ENCODE measurements around the gene DNAAF5.

DNAAF5 gene

DNA sequence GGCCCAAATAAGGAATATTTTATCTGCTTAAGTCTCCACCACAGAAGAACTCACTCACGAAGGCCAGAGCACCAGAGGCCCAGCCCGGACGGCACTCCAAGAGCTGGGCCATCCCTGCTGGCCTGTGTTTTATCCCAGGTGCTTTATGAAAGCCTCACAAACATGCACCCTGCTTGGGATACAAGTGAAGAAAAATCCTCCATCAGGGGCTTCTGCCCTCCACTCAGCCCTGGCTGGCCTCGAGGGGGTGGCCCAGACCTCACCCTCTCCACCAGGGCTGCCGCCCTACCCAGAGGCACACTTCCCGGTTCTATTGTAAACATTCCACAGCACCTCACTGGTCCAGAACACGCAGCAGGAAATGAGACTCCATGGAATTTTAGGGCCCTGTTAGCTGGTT lies 19.8 kb upstream of the DNAAF5 start:
- no peak for DNase-seq (ENCODE audit: low read depth in 2 of 2)

DNA sequence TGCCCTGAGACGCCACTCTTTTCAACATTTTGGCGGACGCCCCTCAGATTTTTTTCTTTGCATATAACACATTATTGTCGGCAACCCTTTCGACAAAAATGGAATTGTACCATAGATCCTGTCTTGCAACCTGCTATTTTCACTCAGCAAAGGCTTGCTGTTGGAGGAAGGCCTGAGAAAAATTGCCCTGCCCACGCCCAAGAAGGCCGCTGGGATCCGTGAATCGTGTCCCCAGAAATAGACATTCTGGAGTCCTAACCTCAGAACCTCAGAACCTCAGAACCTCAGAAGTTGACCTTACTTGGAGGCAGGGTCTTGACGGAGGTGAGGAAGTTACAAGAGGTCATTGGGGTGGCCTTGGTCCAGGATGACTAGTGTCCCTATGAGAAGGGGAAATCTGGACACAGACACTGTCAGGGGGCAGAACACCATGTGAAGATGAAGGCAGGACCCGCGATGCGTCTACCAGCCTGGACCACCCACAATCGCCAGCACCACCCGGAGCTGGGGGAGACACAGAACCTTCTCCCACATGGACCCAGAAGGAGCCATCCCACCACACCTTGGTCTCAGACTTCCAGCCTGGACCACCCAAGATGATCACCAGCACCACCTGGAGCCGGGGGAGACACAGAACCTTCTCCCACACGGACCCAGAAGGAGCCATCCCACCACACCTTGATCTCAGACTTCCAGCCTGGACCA lies 19.1 kb upstream of the DNAAF5 start:
- no peak for DNase-seq (ENCODE audit: low read depth in 2 of 2)

- DNase-seq (ENCODE audit: low read depth in 2 of 2) = no peak
Measured at GRCh38 chr7:710161-710560, 16.3 kb upstream of the DNAAF5 start.

GRCh38 chr7:711093-711921 lies 15.2 kb upstream of the DNAAF5 start:
- DNase-seq (ENCODE audit: low read depth in 2 of 2) = no peak

GRCh38 chr7:711922-712380 lies 14.5 kb upstream of the DNAAF5 start:
- DNase-seq (ENCODE audit: low read depth in 2 of 2) = no peak

DNA sequence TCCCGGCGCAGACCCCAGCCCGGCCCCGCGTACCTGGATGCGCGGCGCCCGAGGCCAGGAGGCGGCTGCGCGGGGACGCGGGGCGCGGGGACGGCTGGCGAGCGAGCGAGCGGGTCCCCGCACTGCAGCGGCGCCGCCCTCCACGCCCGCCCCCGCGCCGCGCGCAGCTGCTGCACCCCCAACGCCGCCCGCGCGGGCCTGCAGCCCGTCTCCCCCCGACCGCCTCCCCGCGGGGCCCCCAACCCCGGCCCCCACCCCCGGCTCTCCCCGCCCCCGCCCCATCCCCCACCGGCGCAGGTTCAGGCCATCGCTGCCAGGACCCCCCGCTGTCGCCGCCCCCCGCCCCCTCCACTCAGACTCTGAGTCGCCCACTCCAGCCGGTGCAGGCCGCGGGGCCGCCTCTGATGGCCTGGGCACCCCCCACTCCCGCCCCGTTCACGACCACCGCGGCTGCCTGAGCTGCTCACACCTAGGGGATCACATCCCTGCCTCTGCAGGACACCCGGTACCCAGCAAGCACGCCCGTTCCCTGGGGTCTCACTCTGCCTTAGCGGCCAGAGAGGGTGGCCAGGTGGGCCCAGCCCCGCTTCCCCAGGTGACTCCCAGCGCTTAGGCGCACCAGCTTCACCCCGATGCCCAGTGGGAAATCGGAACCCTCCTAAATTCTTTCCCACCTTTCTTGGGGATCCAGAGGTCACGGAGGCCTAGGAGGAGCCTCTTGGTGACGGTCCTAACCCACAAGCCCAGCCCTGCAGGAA lies 13.9 kb upstream of the DNAAF5 start:
- DNase-seq (ENCODE audit: low read depth in 2 of 2) = no peak

DNA sequence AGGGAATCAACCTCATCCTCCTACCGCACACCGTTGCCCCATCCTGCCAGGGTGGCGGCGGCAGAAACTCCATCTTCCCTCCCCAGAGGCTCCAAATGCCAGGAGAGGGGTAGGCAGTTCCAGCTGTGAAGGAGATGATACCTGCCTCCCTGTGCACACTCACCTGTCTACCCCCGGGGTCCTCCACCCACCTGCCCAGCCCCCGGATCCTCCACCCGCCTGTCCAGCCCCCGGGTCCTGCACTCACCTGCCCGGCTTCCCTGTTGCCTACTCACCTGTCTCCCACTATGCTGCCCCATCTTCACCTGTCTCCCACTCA lies 13.4 kb upstream of the DNAAF5 start:
- no peak for DNase-seq (ENCODE audit: low read depth in 2 of 2)

- DNase-seq (ENCODE audit: low read depth in 2 of 2) = no peak
Measured at GRCh38 chr7:713488-714230, 12.8 kb upstream of the DNAAF5 start.

DNA sequence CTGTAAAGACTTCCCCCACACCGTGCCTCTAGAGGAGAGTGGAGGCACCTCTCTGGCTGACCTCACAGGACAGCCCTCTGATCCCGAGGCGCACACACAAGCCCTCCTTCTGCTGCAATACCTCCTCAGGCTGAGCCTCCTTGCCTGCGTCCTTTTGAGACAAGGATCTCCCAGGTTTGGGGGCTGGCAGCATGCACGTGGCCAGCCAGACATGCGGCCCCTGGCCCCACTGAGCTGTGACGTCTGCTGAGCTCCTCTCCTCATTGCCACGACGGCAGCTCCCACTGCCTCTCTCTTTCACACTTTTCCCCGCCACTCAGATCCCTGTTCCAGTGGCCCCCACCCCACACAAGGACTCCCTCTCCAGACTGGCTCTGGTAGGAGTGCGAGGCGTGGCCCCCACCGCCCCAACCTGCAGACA lies 12.2 kb upstream of the DNAAF5 start:
- no peak for DNase-seq (ENCODE audit: low read depth in 2 of 2)

- DNase-seq (ENCODE audit: low read depth in 2 of 2) = no peak
Measured at GRCh38 chr7:716222-716621, 10.3 kb upstream of the DNAAF5 start.

- no peak for DNase-seq (ENCODE audit: low read depth in 2 of 2)
Measured at GRCh38 chr7:716636-717035, 9.9 kb upstream of the DNAAF5 start.

- no peak for DNase-seq (ENCODE audit: low read depth in 2 of 2)
Measured at GRCh38 chr7:721619-722248, 4.8 kb upstream of the DNAAF5 start.

GRCh38 chr7:723541-723940 lies 3.0 kb upstream of the DNAAF5 start:
- DNase-seq (ENCODE audit: low read depth in 2 of 2) = no peak

DNA sequence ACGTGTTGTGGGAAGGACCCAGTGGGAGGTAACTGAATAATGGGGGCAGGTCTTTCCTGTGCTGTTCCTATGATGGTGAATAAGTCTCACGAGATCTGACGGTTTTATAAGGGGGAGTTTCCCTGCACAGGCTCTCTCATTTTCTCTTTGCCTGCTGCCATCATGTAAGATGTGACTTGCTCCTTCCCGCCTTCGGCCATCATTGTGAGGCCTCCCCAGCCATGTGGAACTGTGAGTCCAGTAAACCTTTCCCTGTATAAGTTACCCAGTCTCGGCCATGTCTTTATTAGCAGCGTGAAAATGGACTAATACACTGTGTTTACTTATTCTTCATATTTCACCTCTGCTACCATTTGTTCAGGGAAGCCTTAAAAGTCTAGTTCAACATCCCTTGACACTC lies 2.2 kb upstream of the DNAAF5 start:
- DNase-seq (ENCODE audit: low read depth in 2 of 2) = no peak

- DNase-seq (ENCODE audit: low read depth in 2 of 2) = no peak
Measured at GRCh38 chr7:725223-726005, 1.1 kb upstream of the DNAAF5 start.

DNA sequence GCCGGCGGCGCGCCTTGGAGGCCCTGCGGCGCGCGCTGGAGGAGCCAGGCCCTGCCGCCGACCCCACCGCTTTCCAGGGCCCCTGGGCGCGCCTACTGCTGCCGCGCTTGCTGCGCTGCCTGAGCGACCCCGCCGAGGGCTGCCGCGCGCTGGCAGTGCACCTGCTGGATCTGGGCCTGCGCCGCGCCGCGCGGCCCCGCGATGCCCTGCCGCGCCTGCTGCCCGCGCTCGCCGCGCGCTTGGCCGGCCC lies 280 bp downstream of the DNAAF5 start:
- DNase-seq (ENCODE audit: low read depth in 2 of 2) = no peak

GRCh38 chr7:727104-727805 lies 756 bp downstream of the DNAAF5 start, which contains the start of gene PRKAR1B:
Gene PRKAR1B (minus strand): TSS chr7:727281. CDS start chr7:711505, 15,776 bp downstream.
- DNase-seq (ENCODE audit: low read depth in 2 of 2) = peak; percentile 32 to 66

- DNase-seq (ENCODE audit: low read depth in 2 of 2) = no peak
Measured at GRCh38 chr7:727806-728460, 1.4 kb downstream of the DNAAF5 start.

DNA sequence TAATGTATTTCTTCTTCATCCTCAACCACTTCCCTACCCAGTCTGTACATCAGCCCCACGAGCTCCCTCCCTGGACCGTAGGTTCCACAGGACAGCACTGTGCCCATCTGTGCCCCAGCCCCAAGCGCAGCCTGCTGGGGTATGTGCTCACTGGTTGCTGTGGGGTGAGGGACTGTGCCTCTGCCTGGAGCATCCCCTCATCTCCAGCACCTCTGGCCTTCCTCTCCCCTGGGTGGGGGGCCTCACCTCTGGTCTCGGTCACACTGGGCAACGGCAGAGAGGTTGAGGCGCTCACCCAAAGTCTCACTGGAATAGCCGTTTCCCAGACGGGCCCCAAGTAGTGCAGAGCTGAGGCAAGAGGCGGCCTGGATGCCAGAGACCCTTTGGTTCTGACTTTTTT lies 2.1 kb downstream of the DNAAF5 start:
- DNase-seq (ENCODE audit: low read depth in 2 of 2) = no peak

Measured in stimulated activated CD8-positive, alpha-beta memory T cell treated with anti-CD3 and anti-CD28 coated beads, Interleukin-7, amount 100 ng/mL, for 4 hours (primary cell).